ENCODE measurements around the gene ANKRD22. TPM values are rescaled to one million over a fixed set of nuclear protein-coding genes. Genes with fewer than 3 reads are reported as not detected.

ANKRD22 gene
- total RNA-seq, 1 donor from 2014 or later = not detected

DNA sequence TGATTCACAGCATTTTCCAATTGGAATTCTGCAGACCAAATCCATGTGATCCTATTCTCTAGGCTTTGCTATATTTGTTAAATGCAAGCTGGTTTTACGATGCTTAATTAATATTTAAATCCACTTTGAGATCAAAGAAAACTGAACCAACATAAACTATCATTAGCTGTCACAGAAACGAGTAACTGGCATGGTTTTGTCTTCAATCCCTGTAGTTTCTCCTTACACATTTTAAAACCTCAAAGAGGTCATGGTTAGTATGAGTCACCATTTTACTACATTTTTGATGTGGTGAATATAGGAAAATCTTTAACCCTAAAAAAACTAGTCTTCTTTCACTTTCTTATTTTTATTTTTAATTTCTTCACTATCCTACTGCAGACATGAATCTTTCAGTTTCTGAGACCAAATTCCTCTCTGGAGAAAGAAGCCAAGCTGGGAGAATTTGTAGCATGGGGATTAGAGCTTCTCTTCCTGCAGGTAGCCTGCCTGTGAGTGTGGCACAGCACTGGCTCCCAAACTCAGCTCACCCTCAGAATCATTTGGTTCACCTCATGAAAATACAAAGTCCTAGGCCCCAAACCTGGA is 57.8 kb downstream of the ANKRD22 start:
- Mint-ChIP-seq H3K9me3 (ENCODE audit: unreplicated experiment) (no peaks in the 10 kb centered on the region), H3K27ac (ENCODE audit: unreplicated experiment) (no peak overlapping the region), H3K4me1 (ENCODE audit: low read depth, unreplicated experiment) (no peaks in the 10 kb centered on the region), H3K27me3 (ENCODE audit: unreplicated experiment) (no peaks in the 10 kb centered on the region), H3K4me3 (ENCODE audit: unreplicated experiment) (no peak overlapping the region), H3K36me3 (ENCODE audit: unreplicated experiment) (no peaks in the 10 kb centered on the region)
- no peak for TF ChIP-seq CTCF (IDR thresholded peaks at IDR 0.05; ENCODE audit: partially characterized antibody, unreplicated experiment)
- DNase-seq = no peak

DNA sequence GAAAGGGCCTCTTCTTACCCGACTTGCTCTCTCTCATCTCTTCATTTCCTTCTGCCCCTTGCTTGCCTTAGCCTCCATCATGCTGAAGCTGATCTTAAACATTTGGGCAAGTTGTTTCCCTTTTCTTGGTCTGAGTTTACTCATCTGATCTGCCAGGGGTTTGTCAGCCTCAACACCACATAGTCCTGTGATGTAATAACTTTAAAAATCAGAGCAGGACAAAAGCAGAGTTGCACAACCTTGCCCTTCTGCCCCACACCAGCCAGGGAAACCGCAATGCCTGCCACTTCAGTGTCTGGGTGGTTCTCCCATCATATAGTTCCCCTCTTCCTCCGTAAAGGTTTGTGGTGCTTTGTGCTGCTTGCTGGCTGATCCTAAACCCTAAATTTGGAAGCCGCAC is 59.0 kb downstream of the ANKRD22 start:
- no peaks in the 10 kb centered on the region for H3K9me3 Mint-ChIP-seq (ENCODE audit: unreplicated experiment)
- H3K27me3 Mint-ChIP-seq (ENCODE audit: unreplicated experiment) = no peaks in the 10 kb centered on the region
- no peaks in the 10 kb centered on the region for H3K36me3 Mint-ChIP-seq (ENCODE audit: unreplicated experiment)
- no peak for DNase-seq
- H3K4me3 Mint-ChIP-seq (ENCODE audit: unreplicated experiment) = no peak overlapping the region
- TF ChIP-seq CTCF (IDR thresholded peaks at IDR 0.05; ENCODE audit: partially characterized antibody, unreplicated experiment) = no peak
- no peak overlapping the region for H3K27ac Mint-ChIP-seq (ENCODE audit: unreplicated experiment)
- no peaks in the 10 kb centered on the region for H3K4me1 Mint-ChIP-seq (ENCODE audit: low read depth, unreplicated experiment)

DNA sequence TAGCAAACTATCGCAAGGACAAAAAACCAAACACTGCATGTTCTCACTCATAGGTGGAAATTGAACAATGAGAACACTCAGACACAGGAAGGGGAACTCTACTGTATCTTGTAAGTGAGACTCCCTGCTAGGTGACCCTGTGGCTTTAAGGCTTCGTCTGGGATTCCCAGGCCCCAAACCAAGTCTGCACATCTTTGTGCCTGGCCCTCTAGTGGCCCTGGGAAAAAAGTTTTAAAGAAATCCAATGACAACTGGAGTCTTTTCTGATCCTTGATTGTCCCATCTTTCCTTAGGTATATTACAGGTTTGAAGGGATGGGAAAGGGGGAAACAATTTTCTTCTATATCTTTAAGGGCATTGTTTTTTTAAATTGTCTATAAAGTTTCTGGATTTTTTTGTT is 59.7 kb downstream of the ANKRD22 start:
- Mint-ChIP-seq H3K27ac (ENCODE audit: unreplicated experiment) (no peak overlapping the region), H3K36me3 (ENCODE audit: unreplicated experiment) (no peaks in the 10 kb centered on the region)

GRCh38 chr10:88788924-88789323 is 62.7 kb downstream of the ANKRD22 start:
- Mint-ChIP-seq H3K4me1 (ENCODE audit: low read depth, unreplicated experiment) (no peaks in the 10 kb centered on the region), H3K27me3 (ENCODE audit: unreplicated experiment) (no peaks in the 10 kb centered on the region), H3K27ac (ENCODE audit: unreplicated experiment) (no peak overlapping the region), H3K9me3 (ENCODE audit: unreplicated experiment) (no peaks in the 10 kb centered on the region), H3K4me3 (ENCODE audit: unreplicated experiment) (no peak overlapping the region), H3K36me3 (ENCODE audit: unreplicated experiment) (no peaks in the 10 kb centered on the region)
- TF ChIP-seq CTCF (IDR thresholded peaks at IDR 0.05; ENCODE audit: partially characterized antibody, unreplicated experiment) = no peak
- DNase-seq = no peak

More for the DNA sequence above, 59.7 kb downstream of the ANKRD22 start:
- no peak overlapping the region for H3K4me3 Mint-ChIP-seq (ENCODE audit: unreplicated experiment)
- H3K27me3 Mint-ChIP-seq (ENCODE audit: unreplicated experiment) = no peaks in the 10 kb centered on the region
- no peaks in the 10 kb centered on the region for H3K9me3 Mint-ChIP-seq (ENCODE audit: unreplicated experiment)
- peak; percentile 25 for DNase-seq
- peak; percentile 56 for TF ChIP-seq CTCF (IDR thresholded peaks at IDR 0.05; ENCODE audit: partially characterized antibody, unreplicated experiment)
- H3K4me1 Mint-ChIP-seq (ENCODE audit: low read depth, unreplicated experiment) = no peaks in the 10 kb centered on the region

GRCh38 chr10:88787463-88787862 is 64.2 kb downstream of the ANKRD22 start:
- no peak for DNase-seq

More at GRCh38 chr10:88787463-88787862, 64.2 kb downstream of the ANKRD22 start:
- Mint-ChIP-seq H3K4me1 (ENCODE audit: low read depth, unreplicated experiment) (no peaks in the 10 kb centered on the region), H3K36me3 (ENCODE audit: unreplicated experiment) (no peaks in the 10 kb centered on the region), H3K4me3 (ENCODE audit: unreplicated experiment) (no peak overlapping the region), H3K27ac (ENCODE audit: unreplicated experiment) (no peak overlapping the region), H3K27me3 (ENCODE audit: unreplicated experiment) (no peaks in the 10 kb centered on the region), H3K9me3 (ENCODE audit: unreplicated experiment) (no peaks in the 10 kb centered on the region)
- no peak for TF ChIP-seq CTCF (IDR thresholded peaks at IDR 0.05; ENCODE audit: partially characterized antibody, unreplicated experiment)

All from glutamatergic neuron (in vitro differentiated cells).